GM10266 (cell line): ENCODE measurements around the gene PEPD.

Experiments used
- DNase-seq: peaks from one replicate; pipeline ENCODE4 v3.0.0; 2012; ENCODE audit errors: extremely low spot score
- CTCF ChIP-seq: IDR thresholded peaks from 2 replicates; pipeline ENCODE4 v1.5.1; 2012; ENCODE audit warnings: mild to moderate bottlenecking, low read depth; ENCODE audit not compliant: control insufficient read depth, insufficient read depth; ENCODE audit errors: missing control alignments

PEPD gene

GRCh38 chr19:33436360-33437345 lies 84.9 kb downstream of the PEPD start:
- no peak for TF ChIP-seq CTCF
- no peak for DNase-seq

- no peak for TF ChIP-seq CTCF
- no peak for DNase-seq
Observed at GRCh38 chr19:33435706-33436359, 85.8 kb downstream of the PEPD start.

GRCh38 chr19:33434886-33435705 lies 86.5 kb downstream of the PEPD start:
- TF ChIP-seq CTCF, result no peak

GRCh38 chr19:33434069-33434885 lies 87.3 kb downstream of the PEPD start:
- TF ChIP-seq CTCF, result no peak
- DNase-seq, result no peak

More at GRCh38 chr19:33434886-33435705, 86.5 kb downstream of the PEPD start:
- no peak for DNase-seq

GRCh38 chr19:33432446-33433170 lies 89.0 kb downstream of the PEPD start:
- TF ChIP-seq CTCF, result no peak
- no peak for DNase-seq

- no peak for TF ChIP-seq CTCF
- DNase-seq, result no peak
Observed at GRCh38 chr19:33432015-33432414, 89.6 kb downstream of the PEPD start.
